AG20443 (cell line): ENCODE data around the gene CCDC150.
A peak's percentile ranks its signal among the peaks of the same experiment; 100 is the strongest.
"Not testable (repeated sequence)": the region's sequence is repeated elsewhere in the genome, so short reads cannot be mapped to it uniquely, and the experiment has no call there.

ENCODE experiments used
- DNase-seq: peaks from one replicate; pipeline ENCODE4 v3.0.0; 2012; ENCODE audit warnings: low spot score, mixed read lengths

The CCDC150 gene

DNA sequence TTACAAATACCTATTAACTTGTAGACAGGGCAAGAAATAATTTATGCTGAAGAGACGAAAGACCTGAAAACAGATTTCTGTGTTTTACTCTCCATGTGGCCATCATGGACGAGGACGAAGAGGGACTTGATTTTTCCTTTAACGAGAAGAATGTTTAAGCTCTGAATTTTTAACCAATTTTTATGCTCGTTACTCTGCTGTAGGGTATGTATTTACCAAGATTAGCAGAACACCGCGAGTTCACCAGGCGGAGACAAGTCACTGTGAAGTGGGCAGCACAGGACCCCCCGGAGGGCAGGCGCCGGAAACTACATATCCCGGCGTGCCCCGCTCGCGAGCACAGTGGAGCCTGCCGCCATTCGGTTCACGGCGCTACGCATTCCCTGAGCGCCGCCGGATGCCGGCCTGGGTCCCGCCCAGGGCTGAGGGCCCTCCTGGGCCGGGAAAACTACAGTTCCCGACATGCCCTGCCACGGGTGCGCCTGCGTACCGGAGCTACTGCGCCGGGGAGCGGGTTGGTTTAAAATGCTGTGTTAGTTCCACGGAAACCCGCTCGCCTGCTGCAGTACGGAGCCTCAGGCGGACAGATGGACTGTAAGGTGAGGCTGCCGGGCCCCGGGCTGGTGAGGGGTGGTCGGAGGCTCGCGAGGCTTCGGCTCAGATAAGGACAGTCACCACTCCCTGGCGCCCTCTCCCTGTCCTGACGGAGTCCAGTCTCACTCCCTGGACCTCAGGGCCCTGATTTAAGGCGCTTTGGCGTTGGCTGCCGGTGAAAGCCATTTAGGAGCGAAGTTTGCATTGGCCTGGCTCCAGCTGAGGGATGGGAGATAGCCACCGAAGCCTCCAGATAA, at the start of gene CCDC150:
TSS of gene CCDC150 (plus strand) at position 536 of the 851 bp plus-strand sequence. CDS start at position 588, 52 bp downstream.
- peak; percentile 100 for DNase-seq

DNA sequence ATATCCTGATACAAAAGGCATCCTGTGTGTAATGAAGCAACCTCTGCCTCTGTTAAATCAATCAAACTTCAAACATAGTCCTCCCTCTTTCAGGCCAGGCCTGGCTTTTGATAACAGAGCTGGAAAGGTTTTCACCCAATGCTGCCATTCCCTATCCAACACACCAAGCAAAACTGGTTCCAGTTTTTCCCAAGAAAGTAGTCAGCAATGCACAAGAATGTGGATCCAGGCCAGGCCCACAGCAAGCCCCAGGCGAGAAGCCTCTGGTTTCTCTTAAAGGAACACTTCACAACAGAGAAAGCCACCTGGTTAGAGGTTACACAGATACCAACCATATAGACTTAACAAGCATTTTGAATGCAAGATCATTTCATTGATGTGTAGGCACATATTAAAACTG, 49.2 kb upstream of the CCDC150 start:
- DNase-seq, result peak; percentile 61

DNA sequence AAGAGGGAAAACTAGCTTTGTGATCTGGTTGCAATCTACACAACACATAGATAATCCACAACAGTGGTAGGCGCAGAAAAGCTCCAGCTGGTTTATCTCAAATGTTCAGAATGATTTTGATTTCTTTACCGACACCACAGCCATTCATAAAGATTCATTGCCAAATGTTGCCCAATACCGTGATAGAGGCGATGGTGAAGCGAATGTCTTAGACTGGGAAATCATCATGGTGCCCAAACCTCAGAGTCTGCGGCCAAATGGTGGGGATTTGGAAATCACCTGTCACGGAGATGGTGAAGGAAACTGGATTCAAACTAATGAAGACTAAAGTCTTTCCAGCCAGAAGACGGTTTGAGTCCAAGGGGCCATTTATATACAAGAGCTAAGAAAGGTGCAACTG, 48.5 kb upstream of the CCDC150 start:
- DNase-seq, result no peak

DNA sequence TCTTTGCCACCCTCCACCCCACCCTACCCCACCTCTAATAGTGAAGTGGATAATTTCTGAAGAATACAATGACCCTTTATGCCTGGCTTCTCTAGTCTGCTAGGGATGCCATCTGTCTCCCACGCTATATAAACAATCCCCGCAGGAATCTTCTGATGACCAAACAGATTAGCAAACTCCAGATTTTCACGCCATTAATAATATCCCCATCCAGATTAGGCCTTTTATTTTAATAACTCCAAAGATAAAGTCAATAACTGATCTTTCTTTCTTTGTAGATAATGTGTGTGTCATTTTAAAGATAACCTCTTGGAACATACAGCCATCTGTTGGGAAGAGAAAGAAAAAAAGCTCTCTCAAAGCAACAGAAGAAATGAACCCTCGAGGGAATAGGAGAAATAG, 47.9 kb upstream of the CCDC150 start:
- no peak for DNase-seq

DNA sequence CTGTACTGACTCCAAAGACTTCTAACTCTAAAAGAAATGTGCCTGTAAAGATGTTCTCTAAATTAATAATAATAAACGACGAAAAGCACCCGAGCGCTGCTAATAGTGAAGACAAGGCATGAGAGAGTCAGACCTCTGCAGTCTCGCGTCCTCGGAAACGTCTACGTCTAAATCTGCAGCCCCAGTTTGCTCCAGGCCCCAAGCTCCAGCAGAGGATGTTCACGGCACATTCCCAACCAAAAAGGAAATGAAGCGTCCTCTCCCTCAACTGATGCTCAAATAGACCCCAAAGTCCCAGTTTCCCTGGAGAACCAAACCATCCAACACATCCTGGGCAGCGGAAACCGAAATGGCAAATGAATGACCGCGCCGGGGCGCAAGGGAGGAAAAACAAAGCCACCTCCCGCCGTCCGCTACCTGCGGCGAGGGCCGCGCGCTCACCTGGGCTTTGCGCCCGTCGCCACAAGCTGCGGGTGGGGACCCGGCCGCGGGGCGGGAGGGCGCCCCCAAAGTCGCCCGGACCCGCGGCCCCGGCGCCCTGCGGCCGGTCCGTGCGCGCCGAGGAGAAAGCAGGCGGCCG, 47.1 kb upstream of the CCDC150 start:
- DNase-seq, result peak; percentile 44

DNA sequence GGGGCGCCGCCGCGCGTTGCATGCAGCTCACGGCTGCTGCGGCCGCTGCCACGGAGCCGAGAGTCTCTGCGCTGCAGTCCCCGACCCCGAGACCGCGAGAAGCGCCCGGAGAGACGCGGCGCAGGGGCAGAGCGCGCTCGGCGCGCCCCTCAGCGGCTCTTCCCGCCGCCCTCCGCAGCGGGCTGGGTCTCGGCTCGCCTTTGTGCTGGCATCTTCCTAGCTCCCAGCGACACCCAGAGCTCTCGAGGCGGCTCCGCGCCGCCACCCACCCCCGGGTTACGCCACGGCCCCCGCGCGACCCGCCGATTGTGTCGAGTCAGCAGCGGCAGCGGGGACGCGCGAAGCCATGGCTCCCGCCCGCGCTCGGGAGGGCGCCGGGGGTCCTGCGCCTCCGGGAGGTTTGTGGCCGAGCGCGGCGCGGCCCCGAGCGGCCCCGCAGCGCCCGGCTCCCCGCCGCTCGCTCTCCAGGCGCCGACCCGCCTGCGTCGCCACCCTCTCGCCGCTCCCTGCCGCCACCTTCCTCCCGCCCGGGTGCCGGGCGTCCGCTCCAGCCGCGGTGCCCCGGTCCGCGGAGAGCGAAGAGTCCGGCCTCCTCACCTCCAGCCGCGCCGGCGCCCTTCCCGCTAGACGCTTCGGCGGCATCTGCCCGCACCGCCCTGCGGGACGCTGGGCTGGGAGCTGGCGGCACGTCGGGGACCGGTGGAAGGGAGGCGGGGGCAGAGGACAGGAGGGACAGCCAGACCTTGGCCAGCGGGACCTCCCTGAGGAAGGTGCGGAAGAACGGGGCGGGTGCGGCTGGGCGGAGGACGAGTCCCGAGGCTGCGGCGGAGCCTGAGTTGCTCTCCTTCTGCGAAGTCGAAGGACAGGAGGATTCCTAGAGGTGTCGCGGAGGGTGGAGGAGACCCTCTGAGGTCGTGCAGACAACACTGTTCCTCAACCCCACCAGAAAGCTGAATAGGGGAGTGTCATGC, 46.3 kb upstream of the CCDC150 start, which contains the start of gene HECW2:
TSS of gene HECW2 (minus strand) at position 644 of the 971 bp plus-strand sequence.
- DNase-seq, result peak; percentile 79

DNA sequence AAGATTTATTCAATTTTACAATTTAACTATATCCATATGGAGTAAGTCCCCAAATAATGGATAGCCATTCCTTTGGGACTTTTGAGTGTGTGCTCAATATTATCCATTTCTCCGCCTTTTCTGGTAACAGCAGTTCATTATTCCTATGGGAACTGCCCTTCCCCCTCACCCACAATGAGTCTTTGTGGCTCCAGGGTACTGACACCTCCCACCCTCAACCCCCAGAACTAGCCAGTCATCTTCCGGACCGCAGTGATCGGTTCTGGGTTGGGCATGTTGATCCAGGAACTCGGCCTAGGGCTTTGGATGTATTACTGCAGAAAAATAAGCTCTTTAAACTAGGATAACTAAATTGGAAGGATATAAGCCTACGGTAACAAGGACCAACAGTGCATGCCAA, 45.4 kb upstream of the CCDC150 start:
- DNase-seq, result no peak

DNA sequence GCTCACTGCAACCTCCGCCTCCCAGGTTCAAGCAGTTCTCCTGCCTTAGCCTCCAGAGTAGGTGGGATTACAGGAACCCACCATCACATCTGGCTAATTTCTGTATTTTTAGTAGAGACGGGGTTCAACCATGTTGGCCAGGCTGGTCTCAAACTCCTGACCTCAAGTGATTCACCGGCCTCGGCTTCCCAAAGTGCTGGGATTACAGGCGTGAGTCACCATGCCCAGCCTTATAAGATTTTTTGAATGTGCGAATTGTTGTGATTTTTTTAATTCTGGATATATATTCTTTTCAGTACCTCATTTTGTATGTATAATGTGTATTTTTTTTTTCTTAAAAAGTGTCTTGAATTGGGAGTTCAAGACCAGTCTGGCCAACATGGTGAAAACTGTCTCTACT, 42.0 kb upstream of the CCDC150 start:
- no peak for DNase-seq

DNA sequence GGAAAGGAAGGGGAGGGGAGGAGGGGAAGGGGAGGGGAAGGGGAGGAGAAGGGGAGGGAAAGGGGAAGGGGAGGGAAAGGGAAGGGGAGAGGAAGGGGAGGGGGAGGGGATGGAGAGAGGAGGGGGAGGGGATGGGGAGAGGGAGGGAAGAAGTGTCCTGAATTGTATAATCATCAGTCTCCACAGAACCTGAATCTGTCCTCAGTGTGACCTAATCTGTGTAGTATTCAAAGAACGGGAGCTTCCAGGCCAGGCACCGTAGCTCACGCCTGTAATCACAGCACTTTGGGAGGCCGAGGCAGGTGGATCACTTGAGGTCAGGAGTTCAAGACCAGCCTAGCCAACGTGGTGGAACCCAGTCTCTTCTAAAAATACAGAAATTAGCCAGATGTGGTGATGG, 41.1 kb upstream of the CCDC150 start:
- DNase-seq, result no peak

DNA sequence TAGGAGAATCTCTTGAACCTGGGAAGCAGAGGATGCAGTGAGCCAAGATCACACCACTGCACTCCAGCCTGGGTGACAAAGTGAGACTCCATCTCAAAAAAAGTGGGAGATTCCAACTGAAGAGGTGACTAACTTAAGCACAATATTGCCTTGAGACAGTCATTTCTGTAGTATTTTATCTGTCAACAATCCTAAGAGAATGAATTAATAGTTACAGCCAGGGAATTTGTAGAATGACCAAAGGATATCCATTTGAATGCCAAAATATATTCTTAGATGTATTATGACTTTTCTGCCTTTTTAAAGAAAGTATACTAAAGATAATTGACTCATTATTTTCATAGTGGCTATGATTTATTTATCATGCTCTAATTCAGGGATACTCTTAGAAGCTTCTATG, 40.7 kb upstream of the CCDC150 start:
- DNase-seq, result no peak

DNA sequence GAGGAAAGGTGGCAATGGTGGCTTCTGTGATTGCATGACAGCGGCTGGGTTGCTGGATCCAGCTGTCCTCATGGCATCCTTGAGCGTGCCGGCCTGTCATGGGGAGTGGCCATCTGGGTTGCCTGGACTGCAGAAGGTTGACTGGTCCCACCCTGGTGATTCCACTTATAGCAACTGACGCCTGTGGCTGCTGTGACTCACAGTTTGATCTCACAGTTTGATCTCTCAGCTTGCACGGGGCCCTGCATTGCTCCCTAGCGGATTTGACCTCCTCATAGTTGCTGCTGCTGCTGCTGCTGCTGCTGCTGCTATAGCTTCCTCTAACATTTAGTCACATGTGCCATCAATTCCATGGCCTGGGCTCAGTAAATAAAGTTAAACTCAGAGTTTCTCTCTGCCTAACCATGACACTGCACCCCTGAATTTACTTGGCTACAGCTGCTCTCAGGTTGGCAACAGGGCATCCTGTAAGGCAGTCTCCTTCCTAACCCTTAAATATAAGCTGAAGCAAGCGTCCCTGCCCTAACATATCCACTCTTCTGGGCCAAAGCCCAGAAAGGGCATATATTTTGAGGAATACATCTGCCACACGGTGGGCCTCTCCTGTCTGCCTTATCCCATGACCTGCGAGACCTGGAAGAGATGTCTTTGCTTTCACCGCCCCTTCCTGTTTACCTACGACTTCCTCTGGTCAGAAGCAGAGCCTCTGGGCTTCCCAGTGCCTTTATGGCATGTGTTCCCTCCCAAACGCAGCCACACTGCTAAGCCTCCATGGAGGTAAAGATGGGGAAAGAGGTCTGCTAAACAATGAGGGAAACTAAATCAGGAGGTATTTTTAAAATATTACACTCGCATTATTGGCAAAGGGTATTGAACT, 37.8 kb upstream of the CCDC150 start:
- peak; percentile 97 for DNase-seq

DNA sequence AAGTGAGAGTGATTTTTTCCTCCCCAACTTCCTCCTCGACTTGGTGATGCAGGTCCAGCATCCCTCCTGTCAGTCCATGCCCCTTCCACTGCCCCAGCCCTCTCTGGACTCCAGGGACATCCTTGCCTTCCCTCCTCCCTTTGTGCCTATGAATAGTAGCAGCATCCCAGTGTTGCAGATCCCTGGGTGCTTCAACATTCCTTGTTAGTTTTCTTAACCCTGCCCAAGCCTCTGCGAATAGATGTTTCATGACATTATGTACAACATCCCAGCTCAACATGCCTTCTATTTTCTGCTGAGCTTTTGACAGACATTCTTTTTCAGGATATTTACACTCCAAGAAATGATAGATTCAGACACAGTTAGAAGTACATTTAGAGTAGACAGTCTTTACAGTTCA, 35.3 kb upstream of the CCDC150 start:
- no peak for DNase-seq

DNA sequence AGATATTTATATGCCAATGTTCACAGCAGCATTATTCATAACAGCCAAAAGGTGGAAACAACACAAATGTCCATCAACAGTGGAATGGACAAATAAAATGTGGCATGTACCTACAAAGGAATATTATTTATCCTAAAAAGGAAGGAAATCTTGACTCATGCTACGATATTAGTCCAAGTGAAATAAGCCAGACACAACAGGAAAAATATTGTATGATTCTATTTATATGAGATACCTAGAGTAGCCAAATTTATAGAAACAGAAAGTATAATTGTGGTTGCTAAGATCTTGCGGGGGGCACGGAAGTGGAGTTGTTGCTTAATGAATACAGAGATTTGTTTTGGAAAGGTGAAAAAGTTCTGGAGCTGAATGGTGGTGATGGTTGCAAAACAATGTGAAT, 33.0 kb upstream of the CCDC150 start:
- DNase-seq, result no peak

DNA sequence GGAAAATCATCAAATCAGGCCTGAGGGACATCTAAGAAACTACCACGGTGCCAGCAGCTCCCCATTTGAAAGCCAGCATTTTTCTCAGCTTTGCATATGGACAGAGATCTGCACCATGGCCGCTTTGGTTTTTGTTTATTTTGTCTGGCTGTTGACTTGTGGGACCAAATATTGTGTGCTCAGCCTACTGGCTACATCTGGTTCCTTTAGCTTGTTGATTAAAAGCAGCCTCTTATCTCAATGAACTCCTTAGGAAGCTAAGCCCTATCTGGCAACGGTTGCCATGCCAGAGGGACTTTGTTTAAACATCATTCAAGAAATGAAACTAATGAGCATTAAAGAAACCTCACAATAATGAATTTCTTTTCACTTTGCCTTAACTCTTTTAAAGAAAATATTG, 32.4 kb upstream of the CCDC150 start:
- DNase-seq, result peak; percentile 13

DNA sequence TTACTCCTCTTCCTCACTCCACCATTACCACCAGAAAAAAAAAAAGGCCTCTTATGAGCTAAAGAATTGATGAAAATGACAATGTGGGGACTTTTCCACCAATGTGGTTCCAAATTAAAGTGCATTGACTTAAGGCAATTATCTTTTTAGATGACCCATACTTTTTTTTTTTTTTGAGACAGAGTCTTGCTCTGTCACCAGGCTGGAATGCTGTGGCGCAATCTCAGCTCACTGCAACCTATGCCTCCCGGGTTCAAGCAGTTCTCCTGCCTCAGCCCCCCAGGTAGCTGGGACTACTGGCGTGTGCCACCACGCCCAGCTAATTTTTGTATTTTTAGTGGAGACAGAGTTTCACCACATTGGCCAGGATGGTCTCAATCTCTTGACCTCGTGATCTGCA, 31.6 kb upstream of the CCDC150 start:
- DNase-seq, result not testable (repeated sequence)

DNA sequence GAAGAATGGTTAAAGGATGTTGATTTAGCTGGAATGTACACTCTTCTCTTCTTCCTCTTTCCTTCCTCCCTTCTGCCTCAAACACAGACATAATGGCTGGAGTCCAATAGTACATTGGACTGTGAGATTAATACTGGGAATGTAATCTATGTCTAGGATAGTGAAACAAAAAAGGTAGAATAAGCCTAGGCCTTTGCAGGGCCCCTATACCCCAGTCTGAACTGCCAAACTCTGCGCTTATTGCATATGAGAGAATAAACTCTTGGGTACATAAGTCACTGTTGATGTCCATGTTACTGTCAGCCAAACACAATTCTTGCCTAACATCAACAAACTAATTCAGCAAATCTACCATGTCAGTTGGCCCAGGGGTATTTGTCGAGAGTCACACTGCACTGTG, 29.7 kb upstream of the CCDC150 start:
- no peak for DNase-seq

DNA sequence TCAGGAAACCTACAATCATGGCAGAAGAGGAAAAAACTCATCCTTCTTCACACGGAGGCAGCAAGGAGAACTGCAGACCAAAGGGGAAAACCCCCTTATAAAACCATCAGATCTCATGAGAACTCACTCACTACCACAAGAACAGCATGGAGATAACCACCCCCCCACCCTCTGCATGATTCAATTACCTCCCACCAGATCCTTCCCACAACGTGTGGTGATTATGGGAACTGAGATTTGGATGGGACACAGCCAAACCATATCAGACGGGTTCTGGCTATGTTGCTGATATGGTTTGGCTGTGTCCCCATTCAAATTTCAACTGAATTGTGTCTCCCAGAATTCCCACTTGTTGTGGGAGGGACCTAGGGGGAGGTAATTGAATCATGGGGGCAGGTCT, 28.7 kb upstream of the CCDC150 start:
- no peak for DNase-seq

DNA sequence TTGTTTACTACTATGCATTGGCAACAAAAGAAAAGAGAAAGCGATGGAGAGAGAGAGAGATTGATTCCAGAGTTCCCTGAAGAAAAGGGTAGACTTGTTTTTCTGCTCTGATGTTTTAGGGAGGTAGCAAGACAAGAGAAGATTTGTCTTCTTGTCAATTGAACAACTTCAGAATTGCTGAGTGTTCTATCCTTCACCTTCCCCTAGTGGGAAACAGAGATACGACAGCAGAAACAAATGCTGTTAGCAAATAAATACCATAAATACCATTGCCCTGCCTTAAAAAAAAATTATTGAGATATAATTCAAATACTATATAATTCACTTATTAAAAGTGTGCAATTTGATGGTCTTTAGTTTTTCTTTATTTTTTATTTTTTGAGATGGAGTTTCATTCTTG, 26.2 kb upstream of the CCDC150 start:
- DNase-seq, result no peak

DNA sequence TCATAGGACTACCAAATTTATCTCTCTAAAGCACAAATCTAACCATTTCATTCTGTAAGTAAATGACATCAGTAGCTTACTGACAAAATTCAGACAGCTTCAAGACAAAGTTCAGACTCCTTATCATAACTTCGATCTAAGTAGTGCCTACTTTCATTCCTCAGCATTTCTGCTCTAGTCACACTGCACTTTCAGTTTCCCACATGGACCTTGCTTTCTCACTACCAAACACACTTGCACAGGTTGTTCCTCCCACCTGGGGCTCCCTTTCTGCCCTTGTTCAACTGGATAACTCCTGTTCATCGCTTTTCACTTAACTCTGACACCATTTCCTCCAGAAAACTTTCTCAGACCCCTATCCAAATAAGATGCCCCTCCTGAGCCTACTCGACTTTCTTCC, 22.1 kb upstream of the CCDC150 start:
- no peak for DNase-seq

DNA sequence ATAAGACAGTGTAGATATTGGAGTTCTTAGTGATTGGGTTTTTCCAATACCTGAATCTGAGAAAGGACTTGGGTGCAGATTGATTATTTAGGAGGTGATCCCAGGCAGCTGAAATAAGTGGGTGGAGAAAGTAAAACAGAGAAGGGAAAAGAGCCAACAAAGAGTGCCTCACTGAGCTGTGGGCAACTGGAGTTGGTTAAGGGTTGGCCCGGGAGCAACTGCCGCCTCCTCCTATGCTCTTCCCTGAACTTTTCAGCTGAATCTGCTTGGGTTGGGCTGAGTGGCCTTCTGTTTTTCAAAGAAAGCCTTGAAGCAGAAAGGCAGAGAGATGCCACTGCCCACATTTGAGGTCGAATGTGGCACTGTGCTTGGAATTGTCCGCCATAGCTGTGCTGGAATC, 20.9 kb upstream of the CCDC150 start:
- peak; percentile 18 for DNase-seq

DNA sequence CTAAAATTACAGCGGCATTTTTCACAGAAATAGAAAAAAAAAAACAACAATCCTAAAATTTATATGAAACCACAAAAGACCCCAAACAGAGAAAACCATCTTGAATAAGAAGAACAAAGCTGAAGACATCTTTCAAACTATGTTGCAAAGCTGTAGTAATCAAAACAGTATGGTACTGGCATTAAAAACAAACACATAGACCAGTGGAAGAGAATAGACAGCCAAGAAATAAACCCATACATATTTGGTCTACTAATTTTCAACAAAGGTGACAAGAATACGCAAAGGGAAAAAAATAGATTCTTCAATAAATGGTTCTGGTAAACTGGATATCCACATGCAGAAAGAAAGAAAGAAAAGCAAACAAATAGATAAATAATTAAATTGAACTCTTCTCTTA, 9.0 kb upstream of the CCDC150 start:
- no peak for DNase-seq

DNA sequence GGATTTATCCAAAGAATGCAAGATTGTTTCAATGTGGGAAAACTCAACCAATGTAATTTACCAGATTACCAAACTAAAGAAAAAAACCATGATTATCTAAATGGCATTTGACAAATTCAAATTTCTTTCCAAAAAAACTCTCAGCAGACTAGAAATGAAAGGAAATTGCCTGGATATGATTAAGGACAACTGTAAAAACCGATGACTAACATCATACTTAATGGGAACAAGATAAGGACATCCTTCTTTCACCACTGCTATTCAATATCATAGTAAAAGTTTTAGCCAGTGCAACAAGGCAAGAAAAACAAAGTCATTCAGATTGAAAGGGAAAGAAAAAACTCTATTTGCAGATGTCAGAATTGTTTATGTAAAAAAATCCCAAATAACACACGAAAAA, 4.4 kb upstream of the CCDC150 start:
- no peak for DNase-seq
